Tibial nerve (tissue), 4 donors: ENCODE measurements around the gene SON. TPM values are rescaled to one million over a fixed set of nuclear protein-coding genes. Genes with fewer than 3 reads are reported as not detected.

Experiments
- DNase-seq, 2 donors: peaks; one replicate each; pipeline ENCODE4 v3.0.0-alpha.2; 2019; ENCODE audit warnings: low spot score in 2 of 2
- H3K27ac ChIP-seq, 4 donors: fragments of 200-600 bp; sonication (generic) in 3 of 4; one replicate each; pipeline ENCODE4 v1.5.1; 2017 to 2019; ENCODE audit warnings: mild to moderate bottlenecking in 1 of 4
- H3K27me3 ChIP-seq, 2 donors: fragments of 200-600 bp; sonication (generic) in 1 of 2; one replicate each; pipeline versions ENCODE4 v1.5.1 to v1.6.0; 2017 to 2019
- H3K36me3 ChIP-seq, 3 donors: fragments of 200-600 bp; sonication (generic); one replicate each; pipeline ENCODE4 v1.5.1; 2018 to 2019
- H3K4me1 ChIP-seq, 4 donors: fragments of 200-600 bp; sonication (generic) in 3 of 4; one replicate each; pipeline ENCODE4 v1.5.1; 2017 to 2019
- H3K4me3 ChIP-seq, 4 donors: fragments of 200-600 bp; sonication (generic) in 3 of 4; one replicate each; pipeline ENCODE4 v1.5.1; 2017 to 2019; ENCODE audit warnings: mild to moderate bottlenecking in 1 of 4, moderate library complexity in 1 of 4
- H3K9me3 ChIP-seq, 4 donors: fragments of 200-600 bp; sonication (generic) in 3 of 4; one replicate each; pipeline ENCODE4 v1.5.1; 2017 to 2019
- CTCF ChIP-seq, 5 experiments: fragments of 200-600 bp in 3 of 5; fragments of 450-650 bp in 2 of 5; sonication (generic) in 3 of 5; IDR thresholded peaks; one replicate each; pipeline ENCODE4 v1.5.1; 2016 to 2019; ENCODE audit warnings: antibody characterized with exemption in 5 of 5, mild to moderate bottlenecking in 3 of 5, moderate library complexity in 2 of 5
- EP300 ChIP-seq, 2 donors: sonication (generic); formaldehyde crosslinking; IDR thresholded peaks; one replicate each; pipeline ENCODE4 v1.6.1; 2017; ENCODE audit warnings: antibody characterized with exemption in 2 of 2, mild to moderate bottlenecking in 1 of 2
- POLR2A ChIP-seq, 2 donors: fragments of 450-650 bp; IDR thresholded peaks; one replicate each; pipeline ENCODE4 v1.6.1; 2017; ENCODE audit warnings: antibody characterized with exemption in 2 of 2, mild to moderate bottlenecking in 2 of 2, moderate library complexity in 2 of 2
- WGBS, 2 donors: methylation state at CpG; one replicate each; pipeline ENCODE4 v1.1.5; 2018; 5-methylcytosine and 5-hydroxymethylcytosine counted together
- total RNA-seq, 4 donors: library from RNA; depleted of rRNA; stranded (reverse); fragments of >200 nt; gene quantifications; one replicate each; pipeline ENCODE4 v1.1.0, GENCODE V29; 2016

Gene SON
- total RNA-seq, 4 donors from 2014 or later: 243 to 283 (median 271) TPM

GRCh38 chr21:33543505-33544129 lies 779 bp downstream of the SON start:
- DNase-seq: peak in 1 of 2 donors; percentile 38
- Histone ChIP-seq H3K9me3 (no peaks in the 10 kb centered on the region), H3K36me3 (peaks cover 0 to 32% (median 0%) of the 10 kb centered on the region in 3 donors), H3K4me1 (peaks cover 0 to 58% (median 23%) of the 10 kb centered on the region in 4 donors), H3K27me3 (no peaks in the 10 kb centered on the region), H3K27ac (peak overlapping the region; percentile 96 to 100 (median 98)), H3K4me3 (peak overlapping the region; percentile 70 to 77 (median 76))
- WGBS, 2 donors: 1% methylated on average over 26 of the region's 26 CpGs
- no peak for TF ChIP-seq POLR2A (IDR thresholded peaks at IDR 0.05)
- TF ChIP-seq CTCF (IDR thresholded peaks at IDR 0.05): no peak
- TF ChIP-seq EP300 (IDR thresholded peaks at IDR 0.05): no peak

GRCh38 chr21:33544451-33545195 lies 1.8 kb downstream of the SON start:
- no peak for DNase-seq
- H3K36me3 ChIP-seq: peaks cover 0 to 33% (median 2%) of the 10 kb centered on the region in 3 donors
- H3K27me3 ChIP-seq: no peaks in the 10 kb centered on the region
- H3K4me3 ChIP-seq: peak overlapping the region; percentile 70 to 77 (median 76)
- peak overlapping the region in 3 of 4 donors; percentile 98 to 100 (median 99) for H3K27ac ChIP-seq
- peaks cover 0 to 55% (median 23%) of the 10 kb centered on the region in 4 donors for H3K4me1 ChIP-seq
- WGBS, 2 donors: 8 to 10% methylated on average over 8 of the region's 8 CpGs
- no peak for TF ChIP-seq EP300 (IDR thresholded peaks at IDR 0.05)
- no peak for TF ChIP-seq POLR2A (IDR thresholded peaks at IDR 0.05)
- no peak for TF ChIP-seq CTCF (IDR thresholded peaks at IDR 0.05)
- no peaks in the 10 kb centered on the region for H3K9me3 ChIP-seq

GRCh38 chr21:33546086-33546485 lies 3.2 kb downstream of the SON start:
- DNase-seq: no peak
- Histone ChIP-seq H3K36me3 (peaks cover 0 to 47% (median 16%) of the 10 kb centered on the region in 3 donors), H3K27ac (no peak overlapping the region), H3K4me3 (no peak overlapping the region), H3K4me1 (peaks cover 0 to 41% (median 18%) of the 10 kb centered on the region in 4 donors), H3K27me3 (no peaks in the 10 kb centered on the region), H3K9me3 (no peaks in the 10 kb centered on the region)
- TF ChIP-seq EP300 (IDR thresholded peaks at IDR 0.05) (no peak), POLR2A (IDR thresholded peaks at IDR 0.05) (no peak), CTCF (IDR thresholded peaks at IDR 0.05) (no peak)
- 51 to 55% methylated on average over 3 of the region's 3 CpGs for WGBS, 2 donors

DNA sequence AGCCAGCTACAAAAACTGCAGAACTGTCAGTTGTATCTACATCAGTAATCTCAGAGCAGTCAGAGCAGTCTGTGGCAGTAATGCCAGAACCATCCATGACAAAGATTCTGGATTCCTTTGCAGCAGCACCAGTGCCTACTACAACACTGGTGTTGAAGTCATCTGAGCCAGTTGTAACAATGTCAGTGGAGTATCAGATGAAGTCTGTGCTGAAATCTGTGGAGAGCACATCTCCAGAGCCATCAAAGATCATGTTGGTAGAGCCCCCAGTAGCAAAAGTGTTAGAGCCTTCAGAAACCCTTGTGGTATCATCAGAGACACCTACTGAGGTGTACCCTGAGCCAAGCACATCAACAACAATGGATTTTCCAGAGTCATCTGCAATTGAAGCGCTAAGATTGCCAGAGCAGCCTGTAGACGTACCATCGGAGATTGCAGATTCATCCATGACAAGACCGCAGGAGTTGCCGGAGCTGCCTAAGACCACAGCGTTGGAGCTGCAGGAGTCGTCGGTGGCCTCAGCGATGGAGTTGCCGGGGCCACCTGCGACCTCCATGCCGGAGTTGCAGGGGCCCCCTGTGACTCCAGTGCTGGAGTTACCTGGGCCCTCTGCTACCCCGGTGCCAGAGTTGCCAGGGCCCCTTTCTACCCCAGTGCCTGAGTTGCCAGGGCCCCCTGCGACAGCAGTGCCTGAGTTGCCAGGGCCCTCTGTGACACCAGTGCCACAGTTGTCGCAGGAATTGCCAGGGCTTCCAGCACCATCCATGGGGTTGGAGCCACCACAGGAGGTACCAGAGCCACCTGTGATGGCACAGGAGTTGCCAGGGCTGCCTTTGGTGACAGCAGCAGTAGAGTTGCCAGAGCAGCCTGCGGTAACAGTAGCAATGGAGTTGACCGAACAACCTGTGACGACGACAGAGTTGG lies 7.3 kb downstream of the SON start:
- TF ChIP-seq CTCF (IDR thresholded peaks at IDR 0.05) (no peak), POLR2A (IDR thresholded peaks at IDR 0.05) (no peak), EP300 (IDR thresholded peaks at IDR 0.05) (no peak)
- H3K27ac ChIP-seq: no peak overlapping the region
- DNase-seq: no peak
- H3K9me3 ChIP-seq: no peaks in the 10 kb centered on the region
- H3K4me1 ChIP-seq: peaks cover 0 to 24% (median 11%) of the 10 kb centered on the region in 4 donors
- H3K27me3 ChIP-seq: no peaks in the 10 kb centered on the region
- 97 to 98% methylated on average over 12 to 16 of the region's 19 CpGs for WGBS, 2 donors
- H3K4me3 ChIP-seq: no peak overlapping the region
- peaks cover 2 to 87% (median 40%) of the 10 kb centered on the region in 3 donors for H3K36me3 ChIP-seq
